Stimulated activated CD8-positive, alpha-beta memory T cell treated with anti-CD3 and anti-CD28 coated beads, Interleukin-4, amount 100 ng/mL, for 4 hours (primary cell): Measurements from ENCODE around the gene NUPR1.
"Not testable (repeated sequence)": the region's sequence is repeated elsewhere in the genome, so short reads cannot be mapped to it uniquely, and the experiment has no call there.

Experiments used
- DNase-seq, 2 donors: peaks; one replicate each; pipeline ENCODE4 v3.0.0-alpha.2; 2020; ENCODE audit warnings: low read depth in 2 of 2, low spot score in 1 of 2

The NUPR1 gene

DNA sequence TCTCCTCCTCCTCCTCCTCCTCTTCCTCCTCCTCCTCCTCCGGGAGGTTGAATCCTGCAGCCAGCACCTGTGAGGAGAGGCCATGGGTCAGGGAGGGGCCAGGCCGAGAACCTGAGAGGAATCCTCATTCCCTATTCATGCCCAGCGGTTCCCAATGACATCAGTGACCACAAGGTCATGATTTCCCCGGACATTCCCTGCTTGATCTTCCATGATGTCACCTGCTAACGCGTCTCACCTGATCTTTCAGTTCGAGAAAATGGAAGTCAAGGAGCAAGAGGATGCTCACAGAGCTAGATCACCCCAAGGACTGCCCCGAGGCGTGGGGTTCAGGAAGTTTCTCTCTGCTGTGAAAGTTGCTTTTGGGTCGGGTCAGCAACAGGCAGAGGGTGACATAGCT, 38.9 kb downstream of the NUPR1 start:
- no peak for DNase-seq

- DNase-seq = no peak
These were observed 40.0 kb downstream of the NUPR1 start for GRCh38 chr16:28498666-28499381.

- no peak for DNase-seq
These were observed 40.7 kb downstream of the NUPR1 start for GRCh38 chr16:28497861-28498599.

GRCh38 chr16:28497386-28497785, 41.4 kb downstream of the NUPR1 start:
- DNase-seq = no peak

- no peak for DNase-seq
These were observed 41.9 kb downstream of the NUPR1 start for GRCh38 chr16:28496844-28497243.

- DNase-seq = no peak
These were observed 42.7 kb downstream of the NUPR1 start for GRCh38 chr16:28495795-28496749.

- no peak for DNase-seq
These were observed 43.5 kb downstream of the NUPR1 start for GRCh38 chr16:28495098-28495793.

DNA sequence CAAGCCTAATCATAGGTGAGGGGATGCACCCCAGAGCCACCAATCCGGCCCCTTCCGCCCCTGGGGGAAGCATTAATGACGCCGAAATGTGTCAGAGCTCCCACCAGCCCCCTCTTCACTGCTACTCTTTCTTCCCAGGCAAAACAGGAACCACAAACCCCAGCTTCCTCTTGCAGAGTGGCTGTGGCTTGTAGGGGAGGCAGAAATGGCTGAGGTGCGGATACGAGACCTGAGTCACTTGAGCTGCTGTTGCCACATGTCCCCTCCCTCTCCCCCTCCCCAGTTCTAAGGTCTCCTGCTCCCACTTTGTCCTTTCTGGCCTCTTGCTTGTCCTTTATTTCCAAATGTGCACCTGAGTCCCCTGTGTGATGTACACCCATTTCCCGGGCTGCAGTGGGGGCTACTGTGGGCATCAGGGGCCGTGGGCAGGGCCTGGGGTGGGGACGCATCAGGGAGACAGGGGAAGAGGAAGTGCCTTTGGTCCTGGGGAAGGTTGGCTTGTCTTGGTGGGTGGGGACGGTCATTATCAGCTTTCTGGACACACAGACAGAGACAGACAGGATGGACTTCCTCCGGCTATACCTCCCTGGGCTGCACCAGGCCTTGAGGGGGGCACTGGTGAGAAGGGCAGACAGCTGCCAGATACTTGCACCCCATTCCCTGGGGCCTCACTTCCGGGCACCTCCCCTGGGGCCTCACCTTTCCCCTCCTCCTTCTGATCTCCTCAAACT, 44.5 kb downstream of the NUPR1 start, which contains the start of gene APOBR:
Gene APOBR (plus strand): TSS at position 523 of the 731 bp plus-strand sequence. CDS start 39 bp downstream, at position 562.
- DNase-seq = peak; percentile 72 to 80

DNA sequence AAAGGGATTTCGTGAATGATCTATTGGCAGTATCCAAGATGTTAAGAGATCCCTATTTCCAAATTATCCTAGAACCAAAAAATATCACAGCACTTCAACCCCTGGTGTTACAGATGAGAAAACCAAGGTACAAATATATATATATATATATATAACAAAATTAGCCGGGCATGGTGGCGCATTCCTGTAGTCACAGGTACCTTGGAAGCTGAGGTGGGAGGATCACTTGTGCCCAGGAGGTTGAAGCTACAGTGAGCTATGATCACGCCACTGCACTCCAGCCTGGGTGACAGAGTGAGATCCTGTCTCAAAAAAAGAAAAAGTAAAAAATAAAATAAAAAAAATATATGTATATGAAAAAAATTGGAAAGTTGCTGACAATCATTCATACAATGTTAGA, 46.3 kb downstream of the NUPR1 start:
- no peak for DNase-seq

GRCh38 chr16:28491970-28492474, 46.8 kb downstream of the NUPR1 start, which contains the start of gene CLN3:
Gene CLN3 (minus strand): TSS chr16:28492074. CDS start chr16:28491759, 315 bp downstream.
- peak; percentile 71 to 80 for DNase-seq

- DNase-seq = no peak
These were observed 47.4 kb downstream of the NUPR1 start for GRCh38 chr16:28491230-28491969.

DNA sequence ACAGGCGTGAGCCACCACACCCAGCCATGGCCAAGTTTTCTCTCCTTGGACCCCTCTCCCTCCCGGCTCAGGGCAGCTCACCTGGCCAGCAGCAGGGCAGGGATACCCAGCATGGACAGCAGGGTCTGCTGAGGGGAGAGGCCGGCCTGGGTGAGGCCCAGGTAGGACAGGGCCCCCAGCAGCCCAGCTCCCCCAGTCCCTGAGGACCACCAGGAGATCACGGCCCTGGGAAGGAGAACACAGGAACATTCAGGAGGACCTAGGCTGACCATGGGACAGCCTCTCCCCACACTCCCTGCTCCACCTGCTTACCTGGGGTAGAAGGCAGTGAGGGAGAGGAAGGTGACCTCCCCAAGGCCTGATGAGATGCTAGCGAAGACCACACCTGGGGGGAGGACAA, 52.5 kb downstream of the NUPR1 start:
- DNase-seq = no peak

DNA sequence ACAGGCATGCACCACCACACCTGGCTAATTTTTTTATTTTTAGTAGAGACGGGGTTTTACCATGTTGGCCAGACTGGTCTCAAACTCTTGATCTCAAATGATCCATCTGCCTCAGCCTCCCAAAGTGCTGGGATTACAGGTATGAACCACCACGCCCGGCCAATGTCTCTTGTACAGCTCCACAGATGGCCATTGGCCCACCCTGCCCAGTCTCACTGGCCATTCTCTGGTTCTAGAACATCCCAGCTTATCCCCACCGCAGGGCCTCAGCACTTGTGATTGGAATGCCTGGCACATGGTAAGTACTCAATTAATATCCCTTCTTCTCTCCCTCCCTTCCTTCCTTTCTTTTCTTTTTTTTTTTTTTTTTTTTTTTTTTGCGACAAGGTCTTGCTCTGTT, 55.4 kb downstream of the NUPR1 start:
- not testable (repeated sequence) for DNase-seq
